Measurements from ENCODE around the gene C19orf18.
"Not testable (repeated sequence)": the region's sequence is repeated elsewhere in the genome, so short reads cannot be mapped to it uniquely, and the experiment has no call there.

C19orf18 gene

DNA sequence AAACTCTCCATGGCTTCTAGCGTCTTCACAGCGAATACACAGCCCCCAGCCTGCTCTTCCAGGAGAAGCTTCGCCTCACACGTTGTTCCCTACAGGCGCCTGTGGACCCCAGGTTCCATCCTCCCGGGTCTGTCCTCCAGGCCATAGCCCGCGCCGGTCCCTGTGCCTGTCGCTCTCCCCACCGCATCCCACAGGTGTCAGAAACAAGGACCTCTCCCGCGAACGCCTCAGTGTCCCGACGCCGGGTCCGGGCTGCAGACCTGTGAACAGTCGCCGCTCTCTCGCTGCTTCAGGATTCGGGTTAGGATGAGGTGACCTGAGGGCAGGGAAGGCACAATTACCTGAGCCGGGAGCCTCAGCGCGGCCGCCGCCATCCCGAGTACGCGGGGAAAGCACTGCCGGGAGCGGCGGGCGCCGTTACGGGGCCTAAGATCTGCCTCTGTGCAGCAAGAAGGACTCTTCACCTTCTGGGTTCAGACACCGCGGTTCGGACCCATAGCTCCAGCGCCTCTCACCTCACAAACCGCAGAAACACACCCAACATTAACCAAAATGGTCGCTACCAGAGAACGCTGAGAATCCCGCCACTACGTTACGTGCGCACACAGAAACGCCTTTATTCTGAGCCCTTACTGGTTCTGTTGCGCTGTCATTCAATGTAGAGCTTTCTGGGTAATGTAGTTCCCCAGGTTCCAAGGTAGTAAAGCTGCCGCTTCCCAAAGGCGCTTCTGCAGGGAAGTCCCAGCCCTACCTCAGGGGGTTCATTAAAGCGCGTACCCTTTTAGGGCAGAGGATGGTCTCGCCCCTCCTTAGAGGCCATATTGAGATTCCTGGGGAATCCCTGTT, 39.3 kb downstream of the C19orf18 start, which contains the start of gene ZNF418:
Gene ZNF418, minus strand, starts transcription at position 583 of the 846 bp plus-strand sequence. CDS start 1,580 bp downstream, outside the sequence.
- TF ChIP-seq CTCF (IDR thresholded peaks at IDR 0.05) = no peak
- Histone ChIP-seq H3K27ac (no peak within 1 kb of the TSS), H3K4me1 (ENCODE audit: control insufficient read depth in 1 of 2, insufficient read depth in 1 of 2, low read depth in 1 of 2, low read length in 1 of 2) (peaks cover 6 to 8% of the 10 kb centered on the region in 2 experiments), H3K4me3 (ENCODE audit: low read depth in 1 of 2, low read length in 1 of 2) (peak within 1 kb of the TSS; percentile 44 to 63), H3K27me3 (peaks cover 11% of the 10 kb centered on the region), H3K9me3 (peaks cover 41% of the 10 kb centered on the region), H3K36me3 (no peaks in the 10 kb centered on the region)

- peaks cover 42% of the 10 kb centered on the region for H3K9me3 ChIP-seq
- no peak overlapping the region for H3K27ac ChIP-seq
- H3K4me1 ChIP-seq (ENCODE audit: control insufficient read depth in 1 of 2, insufficient read depth in 1 of 2, low read depth in 1 of 2, low read length in 1 of 2) = no peaks in the 10 kb centered on the region
- H3K4me3 ChIP-seq (ENCODE audit: low read depth in 1 of 2, low read length in 1 of 2) = no peak overlapping the region
- no peaks in the 10 kb centered on the region for H3K27me3 ChIP-seq
- no peak for TF ChIP-seq CTCF (IDR thresholded peaks at IDR 0.05)
- H3K36me3 ChIP-seq = peaks cover 7% of the 10 kb centered on the region
Observed at GRCh38 chr19:57927587-57927986, 46.7 kb downstream of the C19orf18 start.

GRCh38 chr19:57916168-57916995, 58.0 kb downstream of the C19orf18 start, which contains the start of gene ZNF417:
Gene ZNF417, minus strand, starts transcription at chr19:57916592. Its CDS starts 181 bp downstream, at chr19:57916411.
- Histone ChIP-seq H3K27ac (peak within 1 kb of the TSS; percentile 82), H3K4me1 (ENCODE audit: control insufficient read depth in 1 of 2, insufficient read depth in 1 of 2, low read depth in 1 of 2, low read length in 1 of 2) (peaks cover 9 to 14% of the 10 kb centered on the region in 2 experiments), H3K4me3 (ENCODE audit: low read depth in 1 of 2, low read length in 1 of 2) (peak within 1 kb of the TSS; percentile 74 to 83)
- H3K9me3 ChIP-seq, H3K27me3 ChIP-seq, H3K36me3 ChIP-seq: not testable (repeated sequence)
- peak; percentile 30 for TF ChIP-seq CTCF (IDR thresholded peaks at IDR 0.05)

DNA sequence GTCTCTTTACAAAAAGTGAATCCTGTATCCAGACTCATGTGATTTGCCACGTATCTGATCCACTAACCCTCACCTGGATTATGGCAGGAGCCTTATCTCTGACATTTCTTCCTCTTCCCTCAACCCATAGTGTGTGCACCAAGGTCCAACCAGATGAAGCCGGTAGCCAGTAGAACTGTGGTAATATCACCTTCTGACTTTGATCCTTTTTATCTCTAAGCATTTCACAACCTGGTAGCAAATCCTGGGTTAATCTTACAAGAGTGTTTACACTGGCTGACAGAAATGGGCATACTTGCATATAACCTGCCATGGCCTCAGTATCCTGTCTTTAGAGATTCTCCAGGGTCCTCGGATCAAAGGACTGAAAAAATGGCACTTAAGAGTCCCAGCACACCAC, 59.8 kb downstream of the C19orf18 start:
- no peak for TF ChIP-seq CTCF (IDR thresholded peaks at IDR 0.05)
- no peak overlapping the region for H3K4me3 ChIP-seq (ENCODE audit: low read depth in 1 of 2, low read length in 1 of 2)
- peaks cover 20% of the 10 kb centered on the region for H3K36me3 ChIP-seq
- H3K9me3 ChIP-seq = no peaks in the 10 kb centered on the region
- no peaks in the 10 kb centered on the region for H3K27me3 ChIP-seq
- H3K27ac ChIP-seq = no peak overlapping the region
- peaks cover 9 to 14% of the 10 kb centered on the region in 2 experiments for H3K4me1 ChIP-seq (ENCODE audit: control insufficient read depth in 1 of 2, insufficient read depth in 1 of 2, low read depth in 1 of 2, low read length in 1 of 2)
